Body of pancreas (tissue), 4 donors: ENCODE measurements around the gene NDP. TPM values are rescaled to one million over a fixed set of nuclear protein-coding genes. Genes with fewer than 3 reads are reported as not detected.

Experiments used
- ATAC-seq: fragments of 150-250 bp; one replicate; pipeline ENCODE4 v1.9.1; 2016
- DNase-seq, 4 donors: peaks; one replicate each; pipeline ENCODE4 v3.0.0-alpha.2; 2019
- H3K27ac ChIP-seq, 4 donors: fragments of 200-600 bp; sonication (generic); 1 replicate in 3 of 4; 2 replicates in 1 of 4; pipeline versions ENCODE4 v1.5.1 to v1.6.1; 2016 to 2019; ENCODE audit warnings: mild to moderate bottlenecking in 1 of 4, mixed read lengths in 1 of 4, moderate library complexity in 1 of 4
- H3K27me3 ChIP-seq, 2 donors: fragments of 200-600 bp; sonication (generic); one replicate each; pipeline ENCODE4 v1.6.0; 2016; ENCODE audit warnings: mild to moderate bottlenecking in 1 of 2
- H3K36me3 ChIP-seq, 2 donors: fragments of 200-600 bp; sonication (generic); replicated peaks in 1 of 2; 2 replicates each; pipeline ENCODE4 v1.5.1; 2016; ENCODE audit warnings: low read depth in 2 of 2; ENCODE audit not compliant: insufficient read depth in 1 of 2
- H3K4me1 ChIP-seq: fragments of 200-600 bp; sonication (generic); one replicate; pipeline ENCODE4 v1.6.0; 2016
- H3K4me3 ChIP-seq, 2 donors: fragments of 200-600 bp; sonication (generic); 1 replicate in 1 of 2; 2 replicates in 1 of 2; pipeline ENCODE4 v1.5.1; 2016 to 2019
- H3K9me3 ChIP-seq, 3 donors: fragments of 200-600 bp; sonication (generic); 1 replicate in 2 of 3; 2 replicates in 1 of 3; pipeline ENCODE4 v1.5.1; 2016
- POLR2A ChIP-seq, 3 donors: fragments of 450-650 bp; IDR thresholded peaks; one replicate each; pipeline ENCODE4 v1.6.1; 2016; ENCODE audit warnings: antibody characterized with exemption in 3 of 3, mild to moderate bottlenecking in 2 of 3
- WGBS, 2 donors: methylation state at CpG; one replicate each; pipeline ENCODE4 v1.1.5; 2017; 5-methylcytosine and 5-hydroxymethylcytosine counted together
- intact Hi-C: fragments of 100-400 bp; cut with DNase I; formaldehyde crosslinking; loops from one replicate; pipeline ENCODE4 v1.15.1; 2023
- total RNA-seq, 2 donors: library from RNA; depleted of rRNA; stranded (reverse); fragments of >200 nt; gene quantifications; one replicate each; pipeline ENCODE4 v1.1.0, GENCODE V29; 2016
- TF ChIP-seq, protein P1 (sequence below), 7 experiments: fragments of 450-650 bp in 4 of 7; fragments of 200-600 bp in 3 of 7; sonication (generic) in 3 of 7; IDR thresholded peaks; one replicate each; pipeline ENCODE4 v1.5.1; 2016 to 2019; ENCODE audit warnings: antibody characterized with exemption in 7 of 7

The NDP gene
- total RNA-seq, 2 donors from 2014 or later = not detected

DNA sequence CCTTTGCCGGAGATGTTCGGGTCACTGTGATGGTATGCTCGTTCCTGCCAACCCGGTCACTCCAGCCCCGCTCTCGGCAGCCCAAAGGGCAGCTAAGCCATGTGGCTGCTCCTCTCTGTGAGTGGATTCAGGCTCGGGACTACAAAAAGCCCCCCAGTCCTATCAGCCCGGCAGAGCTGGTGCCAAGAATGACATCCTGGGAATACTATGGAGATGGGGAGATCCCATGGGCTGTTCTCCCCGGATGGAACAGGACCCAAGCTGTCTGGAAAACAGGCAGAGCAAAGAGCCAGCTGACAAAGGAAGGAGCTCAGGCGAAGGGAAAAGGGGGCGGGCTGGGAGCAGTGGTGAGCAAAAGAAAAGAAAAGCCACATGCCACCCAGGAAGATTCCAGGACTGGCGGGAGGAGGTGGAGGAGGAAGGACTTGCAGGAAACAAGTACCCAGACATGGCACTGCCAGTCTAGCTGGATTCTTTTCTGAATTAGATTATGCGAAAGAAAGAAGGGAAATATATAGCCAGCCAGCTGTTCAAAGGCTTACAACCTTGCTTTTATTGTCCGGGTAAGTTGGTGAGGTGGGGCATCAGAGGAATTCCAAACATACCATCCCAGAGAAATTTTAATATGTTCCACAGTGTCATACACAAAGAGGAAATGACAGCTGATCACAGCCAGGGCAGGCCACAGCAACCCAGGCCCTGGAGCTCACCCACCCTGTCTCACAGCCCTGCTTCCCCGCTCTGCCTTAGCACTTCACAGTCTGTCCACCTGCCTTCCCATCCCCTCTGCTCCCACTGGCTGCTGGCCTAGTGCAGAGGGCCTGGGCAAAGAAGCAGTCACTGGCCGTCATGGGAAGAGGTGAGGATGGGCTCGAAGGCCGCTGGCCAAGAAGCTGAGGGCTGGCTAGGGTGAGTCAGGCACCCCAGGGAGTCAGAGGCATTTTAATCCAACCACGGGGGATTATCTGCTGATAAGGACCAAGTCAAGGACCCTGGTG is 3.4 kb downstream of the NDP start:
- Histone ChIP-seq H3K36me3 (no peaks in the 10 kb centered on the region), H3K27ac (no peak overlapping the region), H3K9me3 (no peaks in the 10 kb centered on the region), H3K27me3 (no peaks in the 10 kb centered on the region), H3K4me1 (peaks cover 7% of the 10 kb centered on the region), H3K4me3 (no peak overlapping the region)
- ATAC-seq = no peak
- no peak for TF ChIP-seq POLR2A (IDR thresholded peaks at IDR 0.05)
- TF ChIP-seq, protein P1, sequence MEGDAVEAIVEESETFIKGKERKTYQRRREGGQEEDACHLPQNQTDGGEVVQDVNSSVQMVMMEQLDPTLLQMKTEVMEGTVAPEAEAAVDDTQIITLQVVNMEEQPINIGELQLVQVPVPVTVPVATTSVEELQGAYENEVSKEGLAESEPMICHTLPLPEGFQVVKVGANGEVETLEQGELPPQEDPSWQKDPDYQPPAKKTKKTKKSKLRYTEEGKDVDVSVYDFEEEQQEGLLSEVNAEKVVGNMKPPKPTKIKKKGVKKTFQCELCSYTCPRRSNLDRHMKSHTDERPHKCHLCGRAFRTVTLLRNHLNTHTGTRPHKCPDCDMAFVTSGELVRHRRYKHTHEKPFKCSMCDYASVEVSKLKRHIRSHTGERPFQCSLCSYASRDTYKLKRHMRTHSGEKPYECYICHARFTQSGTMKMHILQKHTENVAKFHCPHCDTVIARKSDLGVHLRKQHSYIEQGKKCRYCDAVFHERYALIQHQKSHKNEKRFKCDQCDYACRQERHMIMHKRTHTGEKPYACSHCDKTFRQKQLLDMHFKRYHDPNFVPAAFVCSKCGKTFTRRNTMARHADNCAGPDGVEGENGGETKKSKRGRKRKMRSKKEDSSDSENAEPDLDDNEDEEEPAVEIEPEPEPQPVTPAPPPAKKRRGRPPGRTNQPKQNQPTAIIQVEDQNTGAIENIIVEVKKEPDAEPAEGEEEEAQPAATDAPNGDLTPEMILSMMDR (IDR thresholded peaks at IDR 0.05) = no peak
- WGBS, 2 donors = 73 to 78% methylated on average over 10 to 14 of the region's 19 CpGs
- no peak for DNase-seq
- intact Hi-C loops = no loop called here

DNA sequence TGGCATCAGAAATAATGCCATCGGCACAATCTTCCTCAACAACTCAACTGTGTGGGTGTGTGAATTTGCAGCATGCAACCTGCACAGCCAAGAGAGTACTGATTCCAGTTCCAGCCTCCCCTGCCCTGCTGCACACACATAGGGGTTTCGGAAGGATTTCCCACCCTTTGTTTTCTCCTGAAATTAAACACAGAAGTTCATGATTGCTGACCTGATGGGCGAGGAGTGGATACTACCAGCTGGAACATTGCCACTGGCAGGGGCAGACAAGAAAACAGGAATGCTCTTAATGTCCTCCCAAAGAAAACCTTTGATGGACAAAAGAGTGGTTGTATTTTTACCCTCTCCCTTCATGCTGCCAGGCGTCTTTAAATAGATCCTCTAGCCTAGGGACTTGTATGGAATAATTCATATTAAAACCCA is 4.8 kb downstream of the NDP start:
- Histone ChIP-seq H3K27me3 (no peaks in the 10 kb centered on the region), H3K27ac (no peak overlapping the region), H3K4me1 (peaks cover 4% of the 10 kb centered on the region), H3K4me3 (no peak overlapping the region), H3K9me3 (no peaks in the 10 kb centered on the region), H3K36me3 (no peaks in the 10 kb centered on the region)
- 63 to 73% methylated on average over 4 of the region's 4 CpGs for WGBS, 2 donors
- DNase-seq = no peak
- intact Hi-C loops = no loop called here
- TF ChIP-seq POLR2A (IDR thresholded peaks at IDR 0.05) = no peak
- TF ChIP-seq, protein P1 (IDR thresholded peaks at IDR 0.05) = no peak
- ATAC-seq = no peak

DNA sequence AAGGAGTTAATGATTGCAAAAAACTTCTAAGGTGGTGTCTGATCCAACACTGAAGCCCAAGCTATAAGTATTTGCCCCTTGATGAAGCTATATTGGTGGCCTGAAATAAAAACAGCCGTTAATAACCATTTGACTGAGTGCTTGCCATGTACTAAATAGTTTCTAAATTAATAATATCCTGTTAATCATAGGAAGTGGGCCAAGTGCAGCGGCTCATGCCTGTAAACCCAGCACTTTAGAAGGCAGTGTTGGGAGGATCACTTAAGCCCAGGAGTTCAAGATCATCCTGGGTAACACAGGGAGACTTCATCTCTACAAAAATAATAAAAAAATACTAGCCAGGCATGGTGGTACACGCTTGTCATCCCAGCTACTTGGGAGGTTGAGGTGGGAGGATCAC is 8.3 kb downstream of the NDP start:
- Histone ChIP-seq H3K36me3 (no peaks in the 10 kb centered on the region), H3K9me3 (no peaks in the 10 kb centered on the region), H3K27ac (no peak overlapping the region), H3K27me3 (no peaks in the 10 kb centered on the region), H3K4me3 (no peak overlapping the region), H3K4me1 (no peaks in the 10 kb centered on the region)
- ATAC-seq = no peak
- intact Hi-C loops = no loop called here
- WGBS, 2 donors = 58 to 72% methylated on average over 3 of the region's 3 CpGs
- TF ChIP-seq POLR2A (IDR thresholded peaks at IDR 0.05) = no peak
- TF ChIP-seq, protein P1 (IDR thresholded peaks at IDR 0.05) = no peak
- no peak for DNase-seq

DNA sequence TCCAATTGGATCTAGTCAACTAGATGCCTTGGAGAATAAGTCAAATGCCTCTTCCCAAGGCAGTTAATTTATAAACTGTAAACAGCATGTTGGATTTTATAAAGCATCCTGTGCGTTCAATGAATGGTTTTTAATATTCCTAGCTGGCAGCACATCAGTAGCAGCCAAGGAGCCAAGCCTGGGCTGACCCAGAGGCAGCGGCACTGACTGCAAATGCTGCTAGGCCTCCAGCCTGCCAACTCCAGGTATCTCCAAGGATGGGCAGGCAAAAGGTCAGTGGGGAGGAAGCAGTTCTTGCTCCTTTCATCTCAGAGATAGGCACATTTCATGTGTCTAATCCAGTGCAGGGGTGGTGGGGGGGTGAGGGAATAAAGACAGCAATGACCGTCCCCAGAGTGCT is 9.5 kb downstream of the NDP start:
- DNase-seq = no peak
- no peak overlapping the region for H3K27ac ChIP-seq

More for the DNA sequence above, 9.5 kb downstream of the NDP start:
- intact Hi-C loops = no loop called here
- Histone ChIP-seq H3K4me1 (no peaks in the 10 kb centered on the region), H3K9me3 (no peaks in the 10 kb centered on the region), H3K36me3 (no peaks in the 10 kb centered on the region), H3K4me3 (no peak overlapping the region), H3K27me3 (no peaks in the 10 kb centered on the region)
- TF ChIP-seq, protein P1 (IDR thresholded peaks at IDR 0.05) = no peak
- no peak for TF ChIP-seq POLR2A (IDR thresholded peaks at IDR 0.05)
- WGBS, 2 donors = 83% methylated on average over 3 of the region's 3 CpGs
- no peak for ATAC-seq
